A549 (cell line): ENCODE data around the gene DAPL1.

ENCODE experiments used
- CEBPB ChIP-seq, 2 experiments: fragments of >200 bp in 1 of 2; sonication (Bioruptor Twin) in 1 of 2; formaldehyde crosslinking in 1 of 2; IDR thresholded peaks; 2 replicates each; pipeline ENCODE4 v1.6.1; 2012 to 2016
- CHD2 ChIP-seq: fragments of 150-350 bp; IDR thresholded peaks from 2 replicates; pipeline ENCODE4 v1.6.1; 2014; ENCODE audit warnings: low read length; ENCODE audit not compliant: partially characterized antibody
- CTCF ChIP-seq: fragments of >200 bp; sonication (Bioruptor Twin); formaldehyde crosslinking; IDR thresholded peaks from 3 replicates; pipeline ENCODE4 v1.5.1; 2016
- EP300 ChIP-seq, 2 experiments: fragments of >200 bp; sonication (Bioruptor Twin); formaldehyde crosslinking; IDR thresholded peaks; 2 replicates in 1 of 2; 3 replicates in 1 of 2; pipeline ENCODE4 v1.6.1; 2016 to 2017
- HOXA7 ChIP-seq: fragments of 250-450 bp; sonication (Bioruptor Pico); IDR thresholded peaks from 2 replicates; pipeline ENCODE4 v1.5.0; 2020; ENCODE audit warnings: mild to moderate bottlenecking, moderate library complexity
- REST ChIP-seq: fragments of 200-600 bp; sonication (generic); IDR thresholded peaks from 2 replicates; pipeline ENCODE4 v1.6.1; 2016; ENCODE audit warnings: antibody characterized with exemption, mild to moderate bottlenecking, moderate library complexity
- RFX5 ChIP-seq: fragments of 450-650 bp; IDR thresholded peaks from 2 replicates; pipeline ENCODE4 v1.7.1; 2014; ENCODE audit warnings: antibody characterized with exemption, mild to moderate bottlenecking, moderate library complexity
- ZFP36 ChIP-seq: fragments of 450-650 bp; IDR thresholded peaks from 2 replicates; pipeline ENCODE4 v1.6.1; 2014; ENCODE audit warnings: borderline replicate concordance; ENCODE audit not compliant: partially characterized antibody

DNA sequence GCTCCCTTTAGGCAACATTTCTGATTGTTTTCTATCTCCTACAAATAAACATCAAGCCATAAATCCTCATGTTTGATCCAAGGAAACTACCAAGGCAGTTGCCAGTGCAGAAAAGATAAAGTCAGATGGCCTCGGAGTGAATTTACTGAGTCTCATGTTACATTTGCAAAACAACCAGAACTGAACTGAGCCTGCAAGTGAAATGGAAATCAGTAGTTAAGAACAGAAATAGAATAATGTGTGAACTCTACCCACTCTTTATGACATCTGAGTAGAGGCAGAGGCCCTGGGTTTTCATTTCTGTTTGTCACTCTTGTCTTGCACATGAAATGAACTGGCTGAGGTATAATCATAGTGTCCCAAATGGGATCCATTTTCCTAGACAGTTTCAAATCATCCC, 20.4 kb upstream of the DAPL1 start:
- no peak for TF ChIP-seq CTCF
- TF ChIP-seq RFX5: no peak
- TF ChIP-seq CEBPB (IDR thresholded peaks at IDR 0.05): no peak
- TF ChIP-seq REST: no peak
- no peak for TF ChIP-seq CHD2
- no peak for TF ChIP-seq ZFP36
- TF ChIP-seq EP300 (IDR thresholded peaks at IDR 0.05): no peak
- TF ChIP-seq HOXA7 (CRISPR knock-in tag): no peak
